GM21576 (cell line): ENCODE measurements around the gene ATXN7.

ENCODE experiments used
- ATAC-seq: cut with Tn5 transposase; IDR thresholded peaks from one replicate; pipeline ENCODE4 v1.9.1; 2021; ENCODE audit warnings: mild to moderate bottlenecking, moderate library complexity; ENCODE audit not compliant: unreplicated experiment

Gene ATXN7

GRCh38 chr3:64039981-64040733, 176.5 kb downstream of the ATXN7 start:
- no peak for ATAC-seq

GRCh38 chr3:64042952-64043351, 179.3 kb downstream of the ATXN7 start:
- no peak for ATAC-seq

- no peak for ATAC-seq
Measured at GRCh38 chr3:64046592-64046991, 182.9 kb downstream of the ATXN7 start.

- ATAC-seq, result no peak
Measured at GRCh38 chr3:64046996-64047594, 183.4 kb downstream of the ATXN7 start.

GRCh38 chr3:64047787-64048186, 184.1 kb downstream of the ATXN7 start:
- ATAC-seq, result no peak

DNA sequence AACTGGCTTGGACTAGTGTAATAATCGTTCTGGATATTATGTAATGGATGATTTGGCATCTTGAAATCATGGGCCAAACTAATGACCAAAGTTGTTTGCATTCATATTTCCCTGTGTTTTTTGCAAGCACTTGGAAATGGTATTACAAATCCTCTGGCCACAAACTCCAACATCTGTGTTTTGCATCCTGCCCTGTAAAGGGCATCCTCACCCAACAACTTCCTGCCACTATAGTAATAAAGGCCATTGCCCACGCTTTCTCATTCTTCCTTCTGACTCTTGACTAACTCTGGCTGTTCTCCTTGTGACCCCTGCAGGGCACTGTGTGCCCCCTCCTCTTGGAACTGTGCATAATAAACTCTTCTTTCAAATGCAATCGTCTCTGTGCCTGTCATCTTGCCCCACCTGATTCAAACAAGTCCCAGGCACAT, 185.0 kb downstream of the ATXN7 start:
- ATAC-seq, result no peak

DNA sequence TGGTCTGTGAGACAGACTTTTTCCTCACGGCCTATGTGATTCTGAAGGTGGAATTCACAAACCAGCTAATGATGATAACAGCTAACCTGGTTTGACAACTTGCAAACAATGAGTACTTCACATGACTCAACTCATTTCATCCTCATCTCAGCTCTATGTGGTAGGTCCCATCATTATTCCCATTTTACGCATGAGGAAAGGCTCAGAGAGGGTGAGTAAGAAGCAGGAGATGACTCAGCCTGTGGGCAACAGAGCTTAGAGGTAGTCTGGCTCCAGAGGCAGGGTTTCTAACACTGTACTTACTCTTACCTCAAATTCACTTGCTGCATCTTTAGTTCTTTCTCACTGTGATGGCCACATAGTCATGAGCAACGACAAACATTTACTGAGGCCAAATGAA, 185.5 kb downstream of the ATXN7 start:
- ATAC-seq, result no peak

- ATAC-seq, result no peak
Measured at GRCh38 chr3:64049832-64050231, 186.2 kb downstream of the ATXN7 start.
